GM12874 (cell line): ENCODE measurements around the gene SLC46A2.

Experiments
- TF ChIP-seq, protein P1 (sequence below): IDR thresholded peaks from 2 replicates; pipeline ENCODE4 v1.5.1; 2011; ENCODE audit warnings: low read depth, mild to moderate bottlenecking, control low read depth, low read length, moderate library complexity; ENCODE audit not compliant: insufficient read depth

SLC46A2 gene

DNA sequence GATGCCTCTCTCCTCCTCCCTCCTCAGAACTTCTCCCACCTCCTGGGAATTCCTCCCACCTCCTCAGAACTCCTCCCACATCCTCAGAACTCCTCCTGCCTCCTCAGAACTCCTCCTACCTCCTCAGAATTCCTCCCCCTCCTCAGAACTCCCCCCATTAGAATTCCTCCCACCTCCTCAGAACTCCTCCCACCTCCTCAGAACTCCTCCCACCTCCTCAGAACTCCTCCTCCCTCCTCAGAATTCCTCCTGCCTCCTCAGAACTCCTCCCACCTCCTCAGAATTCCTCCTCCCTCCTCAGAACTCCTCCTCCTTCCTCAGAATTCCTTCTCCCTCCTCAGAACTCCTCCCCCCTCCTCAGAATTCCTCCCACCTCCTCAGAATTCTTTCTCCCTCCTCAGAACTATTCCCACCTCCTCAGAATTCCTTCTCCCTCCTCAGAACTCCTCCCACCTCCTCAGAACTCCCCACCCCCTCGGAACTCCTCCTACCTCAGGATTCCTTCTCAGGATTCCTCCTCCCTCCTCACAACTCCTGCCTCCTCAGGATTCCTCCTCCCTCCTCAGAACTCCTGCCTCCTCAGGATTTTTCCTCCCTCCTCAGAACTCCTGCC, 23.9 kb downstream of the SLC46A2 start:
- TF ChIP-seq, protein P1, sequence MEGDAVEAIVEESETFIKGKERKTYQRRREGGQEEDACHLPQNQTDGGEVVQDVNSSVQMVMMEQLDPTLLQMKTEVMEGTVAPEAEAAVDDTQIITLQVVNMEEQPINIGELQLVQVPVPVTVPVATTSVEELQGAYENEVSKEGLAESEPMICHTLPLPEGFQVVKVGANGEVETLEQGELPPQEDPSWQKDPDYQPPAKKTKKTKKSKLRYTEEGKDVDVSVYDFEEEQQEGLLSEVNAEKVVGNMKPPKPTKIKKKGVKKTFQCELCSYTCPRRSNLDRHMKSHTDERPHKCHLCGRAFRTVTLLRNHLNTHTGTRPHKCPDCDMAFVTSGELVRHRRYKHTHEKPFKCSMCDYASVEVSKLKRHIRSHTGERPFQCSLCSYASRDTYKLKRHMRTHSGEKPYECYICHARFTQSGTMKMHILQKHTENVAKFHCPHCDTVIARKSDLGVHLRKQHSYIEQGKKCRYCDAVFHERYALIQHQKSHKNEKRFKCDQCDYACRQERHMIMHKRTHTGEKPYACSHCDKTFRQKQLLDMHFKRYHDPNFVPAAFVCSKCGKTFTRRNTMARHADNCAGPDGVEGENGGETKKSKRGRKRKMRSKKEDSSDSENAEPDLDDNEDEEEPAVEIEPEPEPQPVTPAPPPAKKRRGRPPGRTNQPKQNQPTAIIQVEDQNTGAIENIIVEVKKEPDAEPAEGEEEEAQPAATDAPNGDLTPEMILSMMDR = no peak

DNA sequence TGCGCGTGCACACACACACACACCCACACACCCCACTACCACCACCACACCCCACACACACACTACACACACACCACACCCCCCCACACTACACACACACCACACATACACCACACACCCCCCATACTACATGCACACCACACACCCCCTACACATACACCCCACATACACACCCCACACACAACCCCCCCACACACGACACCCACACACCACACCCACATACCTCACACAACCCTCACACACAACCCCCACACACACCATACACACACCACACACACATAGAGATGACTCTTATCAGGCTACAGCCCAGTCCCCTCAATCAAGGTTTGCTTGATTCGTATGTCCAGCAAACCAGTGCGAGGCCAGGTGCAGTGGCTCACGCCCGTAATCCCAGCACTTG, 25.7 kb downstream of the SLC46A2 start:
- TF ChIP-seq, protein P1 = no peak

DNA sequence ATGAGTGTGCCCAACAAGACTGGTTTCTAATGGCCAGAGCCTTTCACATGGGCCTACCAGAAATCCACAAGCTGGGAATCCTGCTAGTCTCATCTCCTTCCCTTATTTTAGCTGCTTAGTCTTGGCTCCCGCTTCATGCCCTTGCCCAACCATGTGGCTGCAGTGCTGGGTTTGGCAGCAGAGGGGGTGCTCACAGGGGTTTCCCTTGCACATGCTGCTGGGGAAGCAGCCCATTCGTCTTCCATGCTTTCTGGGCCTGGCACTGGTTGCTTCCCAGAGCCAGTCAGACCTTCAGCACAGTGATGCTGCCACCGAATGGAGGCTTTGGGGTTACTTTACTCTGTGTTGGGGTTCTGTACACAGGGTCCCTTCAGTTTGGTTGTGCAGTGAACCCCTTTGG, 26.3 kb downstream of the SLC46A2 start:
- TF ChIP-seq, protein P1 = no peak

DNA sequence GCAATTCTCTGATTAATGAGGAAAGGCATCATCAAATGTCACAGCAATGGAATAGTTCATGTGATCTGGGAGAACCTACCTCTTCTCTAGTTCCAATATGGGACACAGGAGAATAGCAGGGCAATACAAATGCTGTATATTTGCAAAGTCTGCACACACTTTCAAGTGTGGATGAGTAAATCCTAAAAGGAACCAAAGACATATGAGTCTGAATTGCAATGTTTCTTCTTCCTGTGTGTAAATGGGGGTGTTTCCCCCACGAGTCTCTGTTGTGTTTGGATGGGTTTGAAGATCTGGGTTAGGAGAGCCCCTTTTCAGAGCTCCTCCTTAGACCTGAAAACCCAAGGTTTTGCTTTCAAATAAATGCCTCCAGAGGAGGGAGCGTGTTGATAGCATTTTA, 26.9 kb downstream of the SLC46A2 start:
- TF ChIP-seq, protein P1 = no peak

DNA sequence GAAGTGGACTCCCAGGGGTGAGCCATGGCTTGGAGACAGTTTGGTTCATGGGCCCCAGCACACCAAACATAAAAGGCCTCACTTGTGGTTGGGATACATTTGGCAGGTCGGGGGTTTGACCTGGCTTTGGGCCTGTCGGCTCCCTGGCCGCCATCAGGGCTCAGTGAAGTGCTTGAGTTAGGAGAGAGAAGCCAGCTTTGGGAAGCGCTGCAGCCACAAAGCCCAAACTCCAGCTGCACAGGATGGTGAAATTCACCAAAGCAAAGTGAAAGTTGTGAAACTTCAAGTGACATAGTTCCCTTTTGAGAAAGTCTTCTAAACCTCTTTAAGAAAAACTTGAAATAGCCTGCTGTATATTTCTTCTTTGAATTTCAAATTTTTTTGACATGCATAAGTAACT, 27.5 kb downstream of the SLC46A2 start:
- TF ChIP-seq, protein P1 = no peak

DNA sequence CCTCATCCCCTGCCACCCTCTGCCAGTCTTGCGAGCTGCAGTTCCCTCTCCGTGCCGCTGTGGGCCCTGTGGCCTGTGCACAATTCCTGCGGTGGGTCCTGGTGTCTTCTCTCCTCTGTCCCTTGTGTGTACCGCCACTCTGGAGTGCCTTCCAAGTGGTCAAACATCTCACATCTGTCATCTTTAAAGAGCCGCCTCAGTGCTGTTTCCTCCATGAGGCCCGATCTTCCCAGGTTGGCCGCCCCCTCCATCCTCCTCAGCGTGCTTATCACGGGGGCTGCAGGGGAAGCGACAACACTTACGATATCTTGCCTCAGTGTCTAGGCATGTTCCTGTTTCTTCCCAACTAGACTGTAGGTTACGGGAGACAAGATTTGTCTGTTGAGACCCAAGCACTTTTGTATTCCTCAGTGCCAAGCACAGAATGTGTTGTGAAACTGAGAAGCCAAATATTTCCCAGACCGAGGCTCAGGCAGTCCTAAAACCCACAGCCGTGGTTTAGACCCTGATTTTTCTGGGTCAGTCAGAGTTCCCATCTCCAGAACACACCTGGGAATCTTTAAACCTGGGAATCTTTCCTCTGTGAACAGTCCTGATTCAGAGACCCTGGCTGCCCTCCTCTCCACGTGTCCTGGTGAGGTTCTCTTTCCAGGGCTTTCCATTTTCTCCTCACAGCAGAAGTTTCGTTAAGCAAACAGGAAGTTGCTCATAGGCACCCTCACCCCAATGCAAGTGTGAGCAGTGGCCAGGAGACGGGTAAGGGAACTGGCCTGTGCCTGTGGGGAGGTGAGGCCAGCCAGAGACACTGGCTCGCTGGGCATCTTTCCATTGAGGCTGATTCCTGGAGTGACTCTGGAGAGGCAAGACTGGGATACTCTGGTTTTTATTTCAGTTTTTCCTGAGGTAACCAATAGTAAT, 28.8 kb downstream of the SLC46A2 start:
- TF ChIP-seq, protein P1 = no peak

DNA sequence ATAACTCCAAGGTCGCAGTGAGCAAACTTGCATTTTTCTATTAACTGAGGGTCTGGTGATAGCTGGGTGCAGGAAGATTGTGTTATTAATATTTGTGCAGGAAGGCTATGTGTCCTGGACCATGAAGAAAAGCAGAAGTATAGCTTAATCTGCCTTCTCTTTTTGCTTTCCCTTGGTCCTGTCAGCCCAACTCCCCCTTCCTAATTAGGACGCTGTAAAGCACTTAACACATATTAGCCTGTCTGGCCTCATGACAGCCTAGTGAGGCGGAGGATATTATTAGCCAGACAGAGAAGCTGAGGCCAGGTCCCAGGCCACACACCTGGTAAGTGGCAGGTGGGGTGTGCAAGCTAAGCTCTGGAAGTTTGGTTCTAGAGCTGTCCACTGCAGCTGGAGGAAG, 29.5 kb downstream of the SLC46A2 start:
- TF ChIP-seq, protein P1 = no peak
